ENCODE data around the gene SAMD10. TPM values are rescaled to one million over a fixed set of nuclear protein-coding genes. Genes with fewer than 3 reads are reported as not detected.

SAMD10 gene
- total RNA-seq, 2 donors from 2014 or later = 3.1 to 3.7 TPM

DNA sequence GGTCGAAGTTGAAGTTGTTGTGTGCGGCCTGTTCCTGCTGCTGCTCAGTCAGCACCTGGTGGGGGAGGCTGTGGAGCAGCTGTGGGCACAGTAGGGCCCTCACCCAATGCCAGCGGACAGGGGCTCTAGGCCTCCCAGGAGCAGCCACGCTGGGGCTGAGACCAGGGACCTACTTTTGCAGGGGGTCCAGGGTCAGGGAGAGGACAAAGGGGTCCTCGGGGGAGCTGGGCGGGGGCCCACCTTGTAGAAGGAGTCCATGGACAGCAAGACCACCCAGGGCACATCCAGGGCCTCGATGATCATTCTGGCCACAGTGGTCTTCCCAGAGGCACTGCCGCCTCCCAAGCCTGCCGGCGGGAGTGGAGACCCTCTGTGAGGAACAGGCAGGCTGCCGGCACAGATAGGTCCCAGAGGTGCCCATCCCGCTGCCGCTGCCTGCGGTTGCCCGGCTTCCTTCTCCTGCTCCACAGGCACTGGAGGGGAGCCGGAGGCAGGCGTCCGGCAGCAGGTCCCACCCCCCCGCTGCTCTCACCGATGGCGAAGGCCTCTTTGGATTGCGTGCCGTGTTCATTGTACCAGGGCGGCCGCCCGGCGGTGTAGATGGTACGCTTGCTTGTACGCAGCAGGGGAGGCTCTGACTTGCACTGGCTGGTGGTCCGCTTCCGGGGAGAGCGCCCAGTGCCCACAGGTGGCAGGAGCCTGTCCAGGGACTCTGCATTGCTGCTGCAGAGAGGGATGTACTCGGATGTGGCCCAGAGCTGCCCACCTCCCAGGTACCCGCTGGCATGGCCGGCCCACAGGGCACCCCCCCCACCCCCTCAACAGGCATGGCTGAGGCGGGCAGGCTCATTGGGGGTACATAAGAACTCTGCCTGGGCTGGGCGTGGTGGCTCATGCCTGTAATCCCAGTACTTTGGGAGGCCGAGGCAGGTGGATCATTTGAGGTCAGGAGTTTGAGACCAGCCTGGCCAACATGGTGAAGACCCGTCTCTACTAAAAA lies 33.2 kb downstream of the SAMD10 start:
- peak overlapping the region; percentile 88 to 98 for H3K27ac ChIP-seq
- no peak overlapping the region for H3K4me3 ChIP-seq
- no peak for TF ChIP-seq CTCF (IDR thresholded peaks at IDR 0.05)
- peaks cover 0 to 81% of the 10 kb centered on the region in 2 donors for H3K4me1 ChIP-seq
- H3K9me3 ChIP-seq = no peaks in the 10 kb centered on the region
- peaks cover 43% of the 10 kb centered on the region for H3K36me3 ChIP-seq
- no peaks in the 10 kb centered on the region for H3K27me3 ChIP-seq
- DNase-seq (ENCODE audit: low spot score) = no peak

GRCh38 chr20:63945031-63945658 lies 34.3 kb downstream of the SAMD10 start:
- DNase-seq (ENCODE audit: low spot score) = no peak
- Histone ChIP-seq H3K27ac (peak overlapping the region; percentile 88 to 98), H3K36me3 (peaks cover 53% of the 10 kb centered on the region), H3K9me3 (no peaks in the 10 kb centered on the region), H3K4me3 (no peak overlapping the region), H3K27me3 (no peaks in the 10 kb centered on the region), H3K4me1 (peaks cover 0 to 70% of the 10 kb centered on the region in 2 donors)
- TF ChIP-seq CTCF (IDR thresholded peaks at IDR 0.05) = no peak

DNA sequence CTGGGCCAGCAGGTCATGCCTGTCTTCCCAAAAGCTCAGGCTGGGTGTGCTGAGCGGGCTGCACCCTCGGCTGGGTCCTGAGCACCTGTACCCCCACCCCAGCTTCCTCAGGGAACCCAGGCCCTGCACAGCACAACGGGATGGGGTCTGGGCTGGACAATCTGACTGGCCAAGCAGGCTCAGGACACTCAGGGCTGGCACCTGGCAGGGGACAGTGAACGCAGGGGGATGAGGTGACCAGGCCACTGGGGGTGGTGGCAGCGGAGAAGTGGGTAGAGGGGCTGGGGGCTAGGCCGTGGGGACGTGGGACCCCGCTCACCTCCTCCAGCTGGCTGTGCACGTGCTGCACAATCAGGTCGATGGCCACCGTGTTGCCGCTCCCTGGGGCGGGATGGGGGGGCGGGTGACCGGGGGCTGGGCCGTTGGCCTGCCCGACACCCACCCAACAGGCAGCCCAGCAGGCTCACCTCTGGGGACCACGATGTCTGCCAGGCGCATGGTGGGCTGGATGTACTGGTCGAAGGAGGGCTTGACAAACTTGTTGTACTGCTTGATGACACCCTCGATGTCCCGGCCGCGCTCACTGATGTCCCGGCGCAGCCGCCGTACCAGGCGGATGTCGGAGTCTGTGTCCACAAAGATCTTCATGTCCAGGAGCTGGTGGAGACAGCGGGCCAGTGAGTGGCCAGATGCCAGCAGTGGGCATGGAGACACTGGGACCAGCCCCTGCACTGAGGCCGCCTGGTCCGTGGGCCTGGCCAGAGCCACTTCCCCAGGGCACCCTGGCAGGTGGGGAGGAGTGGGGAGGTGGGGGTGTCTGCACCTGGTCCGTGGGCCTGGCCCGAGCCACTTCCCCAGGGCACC lies 35.1 kb downstream of the SAMD10 start:
- Histone ChIP-seq H3K4me1 (peaks cover 0 to 62% of the 10 kb centered on the region in 2 donors), H3K36me3 (peaks cover 62% of the 10 kb centered on the region), H3K27ac (peak overlapping the region in 1 of 2 donors; percentile 98), H3K4me3 (no peak overlapping the region), H3K9me3 (no peaks in the 10 kb centered on the region), H3K27me3 (no peaks in the 10 kb centered on the region)
- no peak for DNase-seq (ENCODE audit: low spot score)
- no peak for TF ChIP-seq CTCF (IDR thresholded peaks at IDR 0.05)

DNA sequence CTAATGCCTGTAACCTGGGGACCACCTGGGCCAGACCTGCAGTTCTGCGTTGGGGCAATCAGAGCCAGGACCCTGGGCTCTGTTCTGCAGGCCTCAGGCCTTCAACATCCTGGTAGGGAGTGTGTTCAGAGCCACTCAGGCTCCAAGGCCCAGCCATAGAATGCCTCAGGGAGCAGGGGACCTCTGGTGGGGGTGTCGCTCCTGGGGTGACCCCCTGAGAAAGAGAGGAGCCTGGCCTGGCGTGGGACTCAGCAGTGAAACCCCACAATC lies 35.7 kb downstream of the SAMD10 start:
- DNase-seq (ENCODE audit: low spot score) = no peak
- Histone ChIP-seq H3K4me1 (peaks cover 0 to 56% of the 10 kb centered on the region in 2 donors), H3K36me3 (peaks cover 67% of the 10 kb centered on the region), H3K9me3 (no peaks in the 10 kb centered on the region), H3K27ac (peak overlapping the region in 1 of 2 donors; percentile 98), H3K4me3 (no peak overlapping the region), H3K27me3 (no peaks in the 10 kb centered on the region)
- no peak for TF ChIP-seq CTCF (IDR thresholded peaks at IDR 0.05)

DNA sequence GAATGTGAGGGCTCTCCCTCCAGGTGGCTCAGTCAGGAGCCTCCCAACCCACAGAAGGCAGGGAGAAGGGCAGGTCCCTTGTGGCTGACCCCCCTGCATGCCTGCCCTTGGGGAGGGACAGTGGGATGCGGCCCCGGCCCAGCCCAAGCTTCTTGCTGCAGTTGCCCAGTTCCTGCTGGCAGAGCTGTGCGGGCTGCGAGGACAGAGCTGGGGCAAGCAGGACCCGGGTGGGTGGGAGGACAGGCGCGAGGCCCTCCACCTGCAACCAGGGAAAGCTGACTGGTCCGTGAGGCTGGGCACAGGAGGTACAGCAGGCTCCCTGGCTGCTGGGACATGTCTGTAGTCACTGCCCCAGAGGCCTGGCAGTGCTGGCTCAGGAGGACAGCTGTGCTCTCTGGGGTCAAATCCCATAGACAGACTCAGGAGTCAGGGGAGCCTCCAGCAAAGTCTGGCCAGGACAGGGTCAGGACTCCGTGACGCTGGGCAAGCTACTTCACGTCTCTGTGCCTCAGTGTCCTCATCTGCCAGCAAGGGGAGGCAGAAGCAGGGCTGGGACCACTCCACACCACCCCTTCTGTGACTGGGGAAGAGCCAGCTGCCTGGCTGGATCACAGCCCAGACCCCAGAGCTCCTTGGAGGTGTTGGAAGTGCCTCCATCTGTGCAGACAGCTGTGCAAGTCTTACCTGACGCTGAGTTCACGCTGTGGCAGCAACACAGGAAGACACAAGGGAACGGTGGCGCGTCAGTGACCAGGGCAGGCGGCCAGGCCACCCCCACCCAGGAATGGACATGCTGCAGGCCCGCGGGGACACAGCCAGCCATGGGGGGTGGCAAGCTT lies 36.3 kb downstream of the SAMD10 start:
- no peak overlapping the region for H3K4me3 ChIP-seq
- H3K36me3 ChIP-seq = peaks cover 73% of the 10 kb centered on the region
- no peaks in the 10 kb centered on the region for H3K9me3 ChIP-seq
- no peak for TF ChIP-seq CTCF (IDR thresholded peaks at IDR 0.05)
- peak overlapping the region; percentile 62 to 98 for H3K27ac ChIP-seq
- no peaks in the 10 kb centered on the region for H3K27me3 ChIP-seq
- no peak for DNase-seq (ENCODE audit: low spot score)
- peaks cover 0 to 50% of the 10 kb centered on the region in 2 donors for H3K4me1 ChIP-seq
